AML-193 (cell line): Measurements from ENCODE around the gene CCDC88B.
"Not testable (repeated sequence)": the region's sequence is repeated elsewhere in the genome, so short reads cannot be mapped to it uniquely, and the experiment has no call there.

Experiments
- DNase-seq, 2 experiments: peaks; one replicate each; lab custom pipeline; 2025; lab: John Stamatoyannopoulos, UW

Gene CCDC88B

GRCh38 chr11:64323373-64323772 lies 16.6 kb upstream of the CCDC88B start:
- DNase-seq: no peak

GRCh38 chr11:64323984-64324383 lies 16.0 kb upstream of the CCDC88B start:
- DNase-seq: not testable (repeated sequence)

- DNase-seq: no peak
Observed at GRCh38 chr11:64324692-64325469, 15.1 kb upstream of the CCDC88B start.

GRCh38 chr11:64327375-64327774 lies 12.6 kb upstream of the CCDC88B start:
- no peak for DNase-seq

GRCh38 chr11:64327993-64328392 lies 12.0 kb upstream of the CCDC88B start:
- no peak for DNase-seq

- DNase-seq: no peak
Observed at GRCh38 chr11:64330888-64331287, 9.1 kb upstream of the CCDC88B start.

GRCh38 chr11:64331569-64332371 lies 8.2 kb upstream of the CCDC88B start:
- peak; percentile 90 to 91 for DNase-seq

GRCh38 chr11:64333556-64333955 lies 6.4 kb upstream of the CCDC88B start:
- no peak for DNase-seq

- DNase-seq: peak; percentile 81 to 88
Observed at GRCh38 chr11:64334764-64335735, 5.0 kb upstream of the CCDC88B start.

- no peak for DNase-seq
Observed at GRCh38 chr11:64337538-64338249, 2.3 kb upstream of the CCDC88B start.

- DNase-seq: no peak
Observed at GRCh38 chr11:64338716-64339115, 1.3 kb upstream of the CCDC88B start.

- no peak for DNase-seq
Observed at GRCh38 chr11:64339286-64339685, 718 bp upstream of the CCDC88B start.

- DNase-seq: no peak
Observed at GRCh38 chr11:64340671-64341335, 799 bp downstream of the CCDC88B start.

GRCh38 chr11:64341429-64341828 lies 1.4 kb downstream of the CCDC88B start:
- no peak for DNase-seq

GRCh38 chr11:64341851-64342791 lies 2.1 kb downstream of the CCDC88B start:
- DNase-seq: peak; percentile 58 to 79

- DNase-seq: no peak
Observed at GRCh38 chr11:64342869-64343745, 3.1 kb downstream of the CCDC88B start.

GRCh38 chr11:64343767-64344559 lies 4.0 kb downstream of the CCDC88B start:
- DNase-seq: peak in 1 of 2 experiments; percentile 7

GRCh38 chr11:64344787-64345186 lies 4.8 kb downstream of the CCDC88B start:
- DNase-seq: no peak
